GM21526 (cell line): ENCODE measurements around the gene ZNF121.
A peak's percentile ranks its signal among the peaks of the same experiment; 100 is the strongest.
"Not testable (repeated sequence)": the region's sequence is repeated elsewhere in the genome, so short reads cannot be mapped to it uniquely, and the experiment has no call there.

Source experiments
- ATAC-seq: cut with Tn5 transposase; IDR thresholded peaks from one replicate; pipeline ENCODE4 v1.9.1; 2021; ENCODE audit warnings: moderate library complexity; ENCODE audit not compliant: unreplicated experiment, low FRiP score

The ZNF121 gene

DNA sequence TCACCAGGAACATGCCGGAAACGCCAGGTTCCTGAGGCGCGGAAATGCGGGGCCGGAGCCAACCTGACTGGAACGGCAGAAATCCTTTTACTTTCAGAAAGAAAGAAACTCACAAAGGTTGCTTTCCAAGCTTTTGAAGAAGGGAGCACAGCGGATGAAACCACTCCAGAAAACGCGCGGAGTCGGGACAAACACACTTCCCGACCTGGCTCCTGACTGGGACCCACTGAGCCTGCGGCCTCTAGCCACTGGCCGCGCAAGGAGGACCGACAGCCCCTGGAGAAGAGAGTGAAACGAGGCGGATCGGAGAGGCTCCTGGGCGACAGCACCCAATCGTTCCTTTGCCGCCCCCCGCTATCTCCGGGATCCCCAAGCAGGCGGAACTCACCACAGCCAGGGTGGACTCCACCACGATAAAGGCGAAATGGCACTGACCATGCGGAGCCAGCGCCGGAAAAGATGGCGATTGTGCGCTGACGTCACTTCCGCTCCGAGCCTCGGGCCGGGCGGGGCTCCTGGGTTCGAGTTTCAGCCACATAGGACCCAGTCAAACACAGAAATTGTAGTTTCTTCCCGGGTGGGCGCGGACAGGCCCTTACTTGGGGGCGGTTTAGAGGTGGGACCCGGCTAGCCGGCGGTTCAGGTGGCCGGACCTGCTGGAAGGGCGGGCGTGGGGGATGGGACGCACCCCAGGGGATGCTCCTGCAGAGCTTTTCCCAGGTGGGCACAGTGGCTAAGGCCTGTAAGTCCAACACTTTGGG lies at the start of gene ZNF121:
Gene ZNF121 (minus strand): TSS at position 432 of the 761 bp plus-strand sequence. CDS start 16,407 bp downstream, outside the sequence.
- ATAC-seq, result peak; percentile 70

DNA sequence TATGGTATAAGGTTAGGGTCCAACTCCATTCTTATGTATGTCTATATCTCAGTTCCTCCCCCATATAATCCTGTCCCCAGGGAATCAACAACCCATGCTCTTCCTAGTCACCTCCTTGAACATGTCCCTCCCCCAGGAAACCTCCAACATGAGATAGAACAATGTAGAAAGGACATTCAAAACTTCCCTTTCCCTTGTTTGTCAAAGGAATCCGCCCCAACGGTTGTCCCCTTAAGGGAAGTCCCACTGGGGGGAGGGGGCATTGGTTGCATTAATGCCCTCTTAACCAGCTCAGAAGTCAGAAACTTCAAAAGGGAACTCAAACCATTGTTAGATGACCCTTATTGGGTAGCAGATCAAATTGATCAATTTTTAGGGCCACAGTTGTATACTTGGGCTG lies 43.6 kb upstream of the ZNF121 start:
- no peak for ATAC-seq

DNA sequence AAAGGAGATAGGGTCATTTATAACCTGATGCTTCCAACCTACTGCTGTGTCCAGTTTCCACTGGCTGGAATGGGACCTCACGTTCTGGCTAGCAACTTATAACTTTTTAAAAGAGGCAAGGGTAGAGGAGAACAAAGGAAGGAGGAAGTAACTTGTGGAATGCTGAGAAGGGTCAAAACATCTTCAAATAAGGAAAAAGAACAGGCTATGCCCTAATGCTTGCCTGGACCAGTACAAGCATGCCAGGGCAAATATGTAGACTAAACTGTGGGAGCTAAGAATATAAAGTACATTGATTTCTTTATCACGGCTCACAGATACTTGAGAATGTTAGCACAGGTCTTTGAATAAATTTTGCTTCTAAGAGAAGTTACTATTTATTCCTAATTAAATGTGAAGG lies 38.2 kb upstream of the ZNF121 start:
- ATAC-seq, result no peak

- ATAC-seq, result peak; percentile 72
Measured at GRCh38 chr19:9621156-9622037, 37.1 kb upstream of the ZNF121 start, which contains the start of gene ZNF561. TSS of gene ZNF561 (minus strand) at chr19:9621232. CDS start at chr19:9619456, 1,776 bp downstream.

DNA sequence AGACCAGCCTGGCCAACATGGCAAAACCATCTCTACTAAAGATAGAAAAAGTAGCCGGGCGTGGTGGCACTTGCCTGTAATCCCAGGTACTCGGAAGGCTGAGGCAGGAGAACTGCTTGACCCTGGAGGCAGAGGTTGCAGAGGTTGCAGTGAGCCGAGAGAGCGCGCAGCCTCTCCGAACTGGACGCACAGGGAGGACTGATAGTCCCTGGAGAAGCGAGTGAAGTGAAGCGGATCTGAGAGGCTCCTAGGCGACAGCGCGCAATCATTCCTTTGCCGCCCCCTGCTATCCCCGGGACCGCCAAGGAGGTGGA lies 36.5 kb upstream of the ZNF121 start:
- peak; percentile 15 for ATAC-seq

DNA sequence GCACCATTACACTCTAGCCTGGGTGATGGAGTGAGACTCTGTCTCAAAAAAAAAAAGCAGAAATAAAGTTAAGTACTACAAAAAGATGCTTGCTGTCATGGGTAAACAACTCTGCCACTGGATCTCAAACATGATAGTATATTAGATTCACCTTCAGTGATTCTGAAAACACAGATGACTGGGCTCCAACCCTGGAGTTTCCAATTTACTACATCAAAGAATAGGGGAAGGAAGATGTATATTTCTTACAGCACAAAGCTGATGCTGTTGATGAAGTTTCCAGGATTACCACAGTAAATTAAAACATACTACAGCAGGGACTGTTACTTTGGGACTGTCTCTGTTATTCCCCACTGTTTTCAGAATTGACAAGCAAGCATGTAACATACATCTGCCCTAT lies 31.5 kb upstream of the ZNF121 start:
- ATAC-seq, result no peak

- no peak for ATAC-seq
Measured at GRCh38 chr19:9610484-9611113, 26.3 kb upstream of the ZNF121 start.

DNA sequence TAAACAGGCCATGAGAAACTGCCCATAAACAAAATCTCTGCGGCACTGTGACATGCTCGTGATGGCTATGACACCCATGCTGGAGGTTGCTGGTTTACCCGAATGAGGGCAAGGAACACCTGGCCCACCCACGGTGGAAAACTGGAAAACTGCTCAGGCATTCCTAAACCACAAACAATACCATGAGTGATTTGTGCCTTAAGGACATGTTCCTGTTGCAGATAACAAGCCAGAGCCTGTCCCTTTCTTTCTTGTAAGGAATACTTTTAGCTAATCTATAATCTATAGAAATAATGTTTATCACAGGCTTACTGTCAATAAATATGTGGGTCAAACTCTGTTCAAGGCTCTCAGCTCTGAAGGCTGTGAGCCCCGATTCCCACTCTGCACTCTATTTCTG lies 24.6 kb upstream of the ZNF121 start:
- ATAC-seq, result no peak

GRCh38 chr19:9597027-9597426 lies 12.7 kb upstream of the ZNF121 start:
- no peak for ATAC-seq

- no peak for ATAC-seq
Measured at GRCh38 chr19:9586764-9587163, 2.5 kb upstream of the ZNF121 start.

- not testable (repeated sequence) for ATAC-seq
Measured at GRCh38 chr19:9582081-9582725, 2.1 kb downstream of the ZNF121 start.

DNA sequence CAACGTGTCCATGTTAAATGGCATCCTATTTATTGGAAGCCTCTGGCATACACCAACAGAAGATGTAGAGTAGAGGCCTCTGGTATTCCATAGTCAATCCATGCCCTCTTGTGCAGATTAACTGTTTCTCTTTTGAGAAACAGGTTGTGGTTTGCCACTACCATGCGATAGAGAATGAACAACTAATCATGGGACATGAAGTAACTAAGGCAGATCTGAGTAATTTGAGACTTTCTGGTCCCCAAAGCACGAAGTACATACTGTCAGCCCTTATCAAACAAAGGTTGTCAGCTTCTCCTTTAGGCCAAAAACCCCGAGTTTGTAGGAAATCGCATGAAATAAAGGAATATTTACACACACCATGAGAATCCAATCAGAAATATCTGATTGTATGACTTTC lies 3.6 kb downstream of the ZNF121 start:
- ATAC-seq, result no peak

GRCh38 chr19:9570255-9570654 lies 14.0 kb downstream of the ZNF121 start:
- no peak for ATAC-seq

DNA sequence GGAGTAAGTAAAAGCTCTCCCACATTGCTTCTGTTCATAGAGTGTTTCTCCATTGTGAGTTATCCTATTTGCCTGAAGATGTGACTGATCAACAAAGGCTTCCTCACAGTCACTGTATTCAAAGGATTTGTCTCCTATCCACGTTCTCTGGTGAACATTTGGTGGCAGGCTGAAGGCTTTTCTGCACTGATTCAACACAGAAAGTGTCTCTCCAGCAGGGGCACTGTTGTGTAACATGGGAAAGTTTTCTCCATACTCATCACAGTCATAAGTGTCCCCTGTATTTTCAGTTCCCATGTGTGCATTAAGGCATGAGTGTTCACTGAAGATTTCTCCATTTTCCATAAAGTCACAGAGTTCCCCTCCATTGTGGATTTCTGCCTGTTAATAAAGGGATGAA lies 17.6 kb downstream of the ZNF121 start:
- no peak for ATAC-seq

GRCh38 chr19:9565900-9566705 lies 18.2 kb downstream of the ZNF121 start:
- ATAC-seq, result no peak

- ATAC-seq, result no peak
Measured at GRCh38 chr19:9552536-9553274, 31.6 kb downstream of the ZNF121 start.

- no peak for ATAC-seq
Measured at GRCh38 chr19:9547870-9548269, 36.4 kb downstream of the ZNF121 start.

- ATAC-seq, result not testable (repeated sequence)
Measured at GRCh38 chr19:9541281-9541680, 43.0 kb downstream of the ZNF121 start.

DNA sequence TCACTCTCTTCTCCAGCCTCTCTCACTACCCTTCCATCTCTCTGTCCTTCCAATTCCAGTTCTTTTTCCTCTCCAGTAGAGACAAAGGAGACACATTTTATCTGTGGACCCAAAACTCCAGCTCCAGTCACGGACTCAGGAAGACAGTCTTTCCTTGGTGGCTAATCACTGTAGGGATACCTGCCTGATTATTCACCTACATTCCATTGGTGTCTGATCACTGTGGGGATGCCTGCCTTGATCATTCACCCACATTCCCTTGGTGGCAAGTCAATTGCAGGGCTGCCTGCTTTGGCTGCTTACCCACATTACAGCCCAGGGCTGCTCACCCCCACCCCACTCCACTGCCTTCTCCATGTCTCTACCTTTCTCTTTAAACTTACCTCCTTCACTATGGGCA lies 44.4 kb downstream of the ZNF121 start:
- not testable (repeated sequence) for ATAC-seq
